ENCODE results near the gene CDS2.
"Not testable (repeated sequence)": the region's sequence is repeated elsewhere in the genome, so short reads cannot be mapped to it uniquely, and the experiment has no call there.

The CDS2 gene

DNA sequence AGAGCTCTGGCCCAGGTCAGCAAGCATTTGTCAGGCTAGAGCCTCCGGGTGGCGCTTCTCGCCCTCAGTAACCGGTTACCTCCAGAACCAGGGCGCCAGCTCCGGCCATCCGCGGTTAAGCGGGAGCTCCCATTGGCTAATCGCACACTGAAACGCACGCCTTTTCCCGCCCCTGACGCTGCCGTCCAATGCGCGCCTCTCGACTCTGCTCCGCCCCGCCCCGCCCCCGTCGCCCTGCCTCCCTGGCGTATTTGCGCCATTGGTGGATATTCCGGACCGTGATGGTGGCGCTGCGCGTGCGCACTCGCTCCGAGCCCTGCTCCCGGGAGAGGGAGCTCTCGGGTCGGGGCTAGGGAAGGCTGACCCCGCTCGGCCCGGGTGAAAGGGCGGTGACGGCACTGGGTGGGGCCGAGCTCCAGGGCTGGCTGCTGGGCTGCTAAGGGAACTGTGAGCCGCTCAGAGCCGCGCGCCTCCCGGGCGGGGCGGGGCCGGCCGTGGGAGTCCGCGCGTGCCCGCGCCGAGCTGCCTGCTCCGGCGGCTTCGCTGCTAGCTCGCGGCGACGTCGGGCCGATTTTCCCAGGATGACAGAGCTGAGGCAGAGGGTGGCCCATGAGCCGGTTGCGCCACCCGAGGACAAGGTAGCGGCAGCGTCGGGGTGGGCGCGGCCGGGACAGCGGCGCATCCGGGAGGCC, at the start of gene CDS2:
Gene CDS2, plus strand, starts transcription at position 497 of the 692 bp plus-strand sequence. Its CDS starts 85 bp downstream, at position 582.
- DNase-seq = peak; percentile 100

DNA sequence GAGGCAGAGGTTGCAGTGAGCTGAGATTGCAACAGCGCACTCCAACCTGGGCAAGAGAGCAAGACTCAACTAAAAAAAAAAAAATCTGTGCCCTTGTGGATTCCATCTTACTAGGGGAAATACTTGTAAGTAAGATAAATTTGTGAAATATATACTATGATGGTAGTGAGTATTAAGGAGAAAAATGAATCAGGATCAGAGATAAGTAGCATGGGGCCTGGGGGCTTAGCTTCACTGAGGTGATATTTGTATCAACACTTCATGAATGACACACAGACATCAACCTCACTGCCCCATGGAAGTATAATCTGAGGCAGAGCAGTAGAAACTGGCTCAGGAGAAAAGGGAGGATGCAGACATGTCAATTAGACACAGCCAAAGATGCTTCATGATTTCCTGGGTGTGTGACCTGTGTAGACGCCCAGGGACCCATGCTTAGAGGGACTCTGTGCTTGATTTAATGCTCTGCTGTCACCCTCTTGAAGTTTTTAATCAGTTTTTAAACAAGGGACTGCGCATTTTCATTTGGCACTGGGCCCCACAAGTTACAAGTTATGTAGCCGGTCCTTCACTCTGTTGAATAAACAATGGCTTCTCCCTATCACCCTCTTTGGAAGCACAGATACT, 48.9 kb upstream of the CDS2 start:
- DNase-seq = peak; percentile 51

DNA sequence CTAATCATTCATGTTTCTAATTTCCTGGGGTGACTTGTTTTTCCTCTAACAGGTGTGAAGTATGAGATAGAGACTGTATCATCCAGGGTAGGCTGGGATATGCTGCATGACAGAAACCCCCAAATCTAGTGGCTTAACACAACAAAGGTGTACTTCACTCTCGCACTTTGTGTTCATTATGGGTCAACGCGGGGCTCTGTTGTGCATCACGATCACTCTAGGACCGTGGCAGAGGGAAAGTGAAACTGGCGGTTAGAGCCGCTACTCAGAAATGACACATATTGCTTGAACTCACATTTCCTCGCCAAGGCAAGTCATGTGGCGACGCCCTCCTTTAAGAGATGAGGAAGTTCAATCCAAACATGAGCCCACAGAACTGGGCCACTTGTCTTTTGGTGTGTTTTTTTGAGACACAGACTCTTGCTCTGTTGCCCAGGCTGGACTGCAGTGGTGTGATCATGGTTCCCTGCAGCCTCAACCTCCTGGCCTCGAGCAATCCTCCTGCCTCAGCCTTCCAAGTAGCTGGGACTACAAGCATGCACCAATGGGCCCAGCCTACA, 48.3 kb upstream of the CDS2 start:
- DNase-seq = peak; percentile 96

DNA sequence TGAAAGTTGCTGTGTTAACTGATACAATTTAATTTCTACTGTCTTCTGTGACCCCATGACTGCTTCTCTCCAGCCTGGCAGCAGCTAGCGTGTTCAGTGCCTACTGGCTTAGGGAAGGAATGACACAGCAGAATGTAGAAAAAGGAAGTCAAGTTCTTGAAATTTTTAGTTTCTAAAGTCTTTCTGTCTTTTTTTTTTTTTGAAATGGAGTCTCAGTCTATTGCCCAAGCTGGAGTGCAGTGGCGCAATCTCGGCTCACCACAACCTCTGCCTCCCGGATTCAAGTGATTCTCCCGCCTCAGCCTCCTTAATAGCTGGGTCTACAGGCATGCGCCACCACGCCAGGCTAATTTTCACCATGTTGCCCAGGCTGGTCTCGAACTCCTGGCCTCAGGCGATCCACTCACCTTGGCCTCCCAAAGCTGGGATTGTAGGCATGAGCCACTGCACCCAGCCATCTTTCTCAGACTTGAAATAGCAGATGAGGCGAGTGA, 46.4 kb upstream of the CDS2 start:
- peak; percentile 78 for DNase-seq

DNA sequence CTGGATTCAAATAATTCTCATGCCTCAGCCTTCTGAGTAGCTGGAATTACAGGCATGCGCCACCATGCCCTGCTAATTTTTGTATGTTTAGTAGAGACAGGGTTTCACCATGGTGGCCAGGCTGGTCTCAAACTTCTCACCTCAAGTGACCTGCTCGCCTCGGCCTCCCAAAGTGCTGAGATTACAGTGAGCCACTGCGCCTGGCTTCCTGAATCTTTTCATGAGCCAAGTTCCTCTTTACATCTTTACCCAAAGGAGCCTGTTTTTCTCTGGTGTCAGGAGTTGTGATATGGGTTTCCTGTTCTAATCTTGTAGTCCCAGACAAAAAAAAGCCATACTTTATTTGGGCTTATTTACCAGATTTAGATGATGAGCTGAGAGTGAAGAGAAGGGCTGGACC, 41.4 kb upstream of the CDS2 start:
- no peak for DNase-seq

DNA sequence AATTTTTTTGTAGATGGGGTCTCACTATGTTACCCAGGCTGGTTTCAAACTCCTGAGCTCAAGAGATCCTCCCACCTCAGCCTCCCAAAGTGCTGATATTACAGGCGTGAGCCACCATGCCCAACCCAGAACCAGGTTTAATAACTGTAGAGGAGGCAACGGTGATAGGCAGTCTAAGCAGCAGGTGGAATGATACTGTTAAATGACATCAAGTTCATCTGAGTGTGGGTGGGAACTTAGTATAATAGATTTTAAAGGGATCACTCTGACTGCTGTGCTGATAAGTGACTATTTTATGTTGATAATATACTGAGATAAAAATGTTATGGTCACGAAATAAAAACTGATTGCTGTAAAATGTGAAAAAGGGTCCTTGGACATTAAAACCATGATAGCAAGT, 38.1 kb upstream of the CDS2 start:
- DNase-seq = no peak

DNA sequence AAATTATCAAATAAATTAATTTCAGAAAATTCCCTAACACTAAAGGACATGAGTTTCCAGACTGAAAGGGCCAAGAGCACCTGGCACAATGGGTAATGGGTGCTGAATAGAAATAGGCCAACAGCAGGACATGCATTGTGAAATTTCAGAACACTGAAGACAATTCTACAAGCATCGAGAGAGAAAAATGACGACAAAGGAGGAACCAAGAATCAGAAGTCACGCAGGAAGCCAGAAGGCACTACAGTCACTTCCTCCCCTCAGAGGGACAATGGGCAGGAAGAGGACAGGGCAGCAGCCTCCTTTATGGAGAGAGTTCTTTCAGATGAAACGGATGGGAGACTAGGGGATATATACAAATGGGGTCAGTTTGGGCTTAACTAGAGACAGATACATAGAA, 36.6 kb upstream of the CDS2 start:
- peak; percentile 40 for DNase-seq

DNA sequence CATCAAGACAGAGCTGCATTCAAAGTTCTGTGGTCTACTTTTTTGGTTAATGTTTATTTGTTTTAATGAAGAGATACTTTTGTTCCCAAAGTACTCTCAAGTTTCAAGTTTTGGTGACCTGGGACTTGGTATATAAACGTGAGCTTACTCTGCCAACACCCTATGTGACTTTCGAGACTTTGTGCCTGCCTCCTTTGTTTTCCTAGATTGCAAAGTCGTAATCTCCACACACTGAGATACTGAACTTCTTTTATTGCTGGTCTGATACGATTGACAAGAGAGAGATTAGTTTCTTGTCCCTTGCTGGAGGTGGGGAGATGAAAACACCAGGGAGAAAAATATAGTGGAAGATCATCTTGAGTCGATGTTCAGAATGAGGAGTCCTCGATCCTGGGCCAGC, 34.9 kb upstream of the CDS2 start:
- no peak for DNase-seq

DNA sequence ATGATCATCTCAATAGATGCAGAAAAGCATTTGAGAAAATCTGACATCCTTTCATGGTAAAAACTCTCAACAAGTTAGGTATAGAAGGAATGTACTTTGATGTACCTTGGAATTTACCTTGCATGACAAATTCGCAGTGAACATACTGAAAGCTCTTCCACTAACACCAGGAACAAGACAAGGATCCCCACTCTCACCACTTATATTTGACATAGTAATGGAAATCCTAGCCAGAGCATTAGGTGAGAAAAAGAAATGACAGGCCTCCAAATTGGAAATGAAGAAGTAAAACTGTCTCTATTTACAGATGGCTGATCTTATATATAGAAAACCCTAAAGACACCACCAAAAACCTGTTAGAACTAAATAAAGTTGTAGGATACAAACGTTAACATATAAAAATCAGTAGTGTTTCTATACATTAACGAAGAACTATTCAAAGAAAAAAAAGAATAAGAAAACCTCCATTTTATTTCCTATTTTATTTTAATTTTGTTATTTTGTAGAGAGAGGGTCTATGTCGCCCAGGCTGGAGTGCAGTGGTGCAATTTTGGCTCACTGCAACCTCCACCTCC, 34.0 kb upstream of the CDS2 start:
- DNase-seq = no peak

DNA sequence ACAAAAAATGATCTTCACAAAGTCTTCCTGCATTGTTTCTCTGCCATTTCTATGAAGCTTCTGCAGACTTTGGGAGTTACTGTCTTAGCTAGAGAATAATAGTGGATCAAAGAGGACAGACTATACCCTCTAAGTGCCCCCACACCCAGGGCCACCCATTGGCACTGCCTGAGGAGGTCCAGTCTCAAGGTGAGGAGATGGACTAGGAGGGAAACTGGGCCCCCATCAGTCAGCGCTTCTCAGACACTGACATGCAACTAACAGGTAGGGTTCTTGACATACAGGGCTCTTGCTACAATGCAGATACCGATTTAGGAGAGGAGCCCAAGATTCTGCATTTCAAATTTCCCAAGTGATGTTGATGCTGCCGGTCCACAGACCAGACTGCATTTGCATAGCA, 31.4 kb upstream of the CDS2 start:
- no peak for DNase-seq

DNA sequence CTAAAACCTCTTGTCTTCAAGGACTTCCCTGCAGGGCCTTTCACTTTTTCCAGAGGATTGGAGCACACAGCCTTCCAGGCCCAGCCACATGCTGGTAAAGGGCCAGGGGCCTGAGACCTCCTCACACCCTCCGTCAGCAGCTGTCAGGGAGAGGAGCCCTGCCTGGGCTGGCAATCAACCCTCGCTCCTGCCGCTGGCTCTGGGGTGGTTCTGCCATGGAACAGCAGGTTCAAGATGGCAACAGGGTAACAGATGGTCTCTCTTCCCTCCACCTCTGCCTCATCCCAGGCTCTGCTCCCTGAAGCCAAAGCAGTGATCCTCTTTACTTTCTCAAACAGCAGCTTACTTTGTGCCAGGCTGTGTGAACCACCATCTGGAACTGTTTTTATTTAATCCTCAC, 30.9 kb upstream of the CDS2 start:
- no peak for DNase-seq

DNA sequence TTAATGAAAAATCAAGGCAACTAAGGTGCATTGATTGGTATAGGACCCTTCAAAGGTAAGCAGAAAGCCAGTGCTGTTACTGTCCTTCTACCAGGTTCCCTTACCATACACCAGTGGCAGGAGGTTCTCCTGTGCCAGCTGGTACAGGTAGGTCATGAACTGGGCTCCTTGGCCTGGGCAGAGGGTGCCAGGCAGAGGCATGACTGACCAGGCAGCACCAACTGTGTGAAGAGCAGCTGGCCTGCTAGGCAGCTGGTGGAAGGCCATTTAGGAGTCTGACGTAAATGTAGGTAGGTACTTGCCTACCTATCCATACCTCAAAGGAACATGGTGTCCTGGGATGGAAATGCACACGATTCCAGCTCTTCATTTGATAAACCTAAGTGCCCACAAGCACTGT, 30.3 kb upstream of the CDS2 start:
- DNase-seq = no peak

DNA sequence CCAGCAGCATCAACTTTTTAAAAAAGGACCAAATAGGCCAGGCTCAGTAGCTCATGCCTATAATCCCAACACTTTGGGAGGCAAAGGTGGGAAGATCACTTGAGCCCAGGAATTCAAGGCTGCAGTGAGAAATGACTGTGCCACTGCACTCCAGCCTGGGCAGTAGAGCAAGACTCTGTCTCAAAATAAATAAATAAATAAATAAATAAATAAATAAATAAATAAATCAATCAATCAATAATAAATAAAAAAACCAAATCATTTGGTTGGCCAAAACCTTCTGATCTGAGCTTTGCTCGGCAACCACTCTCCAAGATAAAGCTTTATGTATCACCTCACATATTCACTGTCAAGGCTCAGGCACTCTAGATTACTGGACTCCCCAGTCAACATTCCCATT, 27.8 kb upstream of the CDS2 start:
- not testable (repeated sequence) for DNase-seq

DNA sequence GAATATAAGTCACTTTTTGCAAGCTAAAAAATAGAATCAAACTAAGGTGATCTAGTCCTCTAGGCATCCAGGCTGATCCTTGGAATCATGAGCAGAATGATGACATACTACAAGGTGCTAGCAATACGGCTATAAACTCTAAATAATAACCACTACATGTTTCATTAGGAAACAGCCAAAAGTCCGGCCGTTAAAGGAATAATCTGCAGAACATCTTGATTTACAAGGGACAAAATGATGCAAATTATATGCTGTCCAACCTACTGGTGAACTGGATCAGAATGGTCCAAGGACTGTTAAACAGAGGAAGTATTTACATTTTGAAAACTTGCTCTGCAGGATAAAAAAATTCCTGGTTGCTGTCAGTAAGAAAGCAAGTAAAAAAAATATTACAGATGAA, 26.9 kb upstream of the CDS2 start:
- not testable (repeated sequence) for DNase-seq

DNA sequence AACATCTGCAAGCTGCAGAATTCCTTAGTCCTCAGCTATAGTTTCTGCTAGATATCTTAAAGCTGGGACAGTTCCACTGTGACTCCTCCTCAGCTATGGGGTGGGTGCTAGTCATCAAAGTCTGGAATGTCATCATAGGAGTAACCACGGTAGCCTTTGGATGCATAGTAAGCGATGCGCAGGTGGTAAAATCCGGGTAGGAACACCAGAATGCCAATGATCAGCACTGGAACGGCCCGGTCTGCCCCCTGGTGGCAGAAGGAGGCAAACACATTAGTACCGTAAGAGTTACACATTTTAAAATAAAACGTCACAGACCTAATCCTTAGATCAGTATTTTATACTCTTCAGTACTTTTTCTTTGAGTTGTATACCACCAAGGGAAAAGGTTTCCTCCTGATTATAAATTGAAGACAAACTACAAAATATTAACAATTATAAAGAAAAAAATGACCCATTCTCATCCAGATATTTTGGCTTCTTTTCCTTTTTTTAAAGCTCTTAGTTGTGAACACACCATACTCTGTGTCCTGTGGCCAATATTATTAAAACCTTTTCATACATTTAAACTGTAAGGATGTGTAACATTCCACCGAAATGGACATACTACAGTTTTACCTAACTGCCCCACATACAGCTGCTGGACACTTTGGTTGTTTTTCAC, 26.0 kb upstream of the CDS2 start:
- DNase-seq = peak; percentile 73

DNA sequence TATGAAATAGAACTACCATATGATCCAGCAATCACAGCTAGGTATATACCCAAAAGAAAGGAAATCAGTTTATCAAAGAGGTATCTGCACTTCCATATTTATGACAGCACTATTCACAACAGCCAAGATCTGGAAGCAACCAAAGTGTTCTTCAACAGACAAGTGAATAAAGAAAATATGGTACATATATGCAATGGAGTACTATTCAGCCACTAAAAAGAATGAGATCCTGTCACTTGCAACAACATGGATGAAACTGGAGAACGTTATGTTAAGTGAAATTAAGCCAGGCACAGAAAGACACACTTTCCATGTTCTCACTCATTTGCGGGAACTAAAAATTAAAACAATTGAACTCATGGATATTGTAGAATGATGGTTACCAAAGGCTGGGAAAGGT, 22.3 kb upstream of the CDS2 start:
- no peak for DNase-seq

DNA sequence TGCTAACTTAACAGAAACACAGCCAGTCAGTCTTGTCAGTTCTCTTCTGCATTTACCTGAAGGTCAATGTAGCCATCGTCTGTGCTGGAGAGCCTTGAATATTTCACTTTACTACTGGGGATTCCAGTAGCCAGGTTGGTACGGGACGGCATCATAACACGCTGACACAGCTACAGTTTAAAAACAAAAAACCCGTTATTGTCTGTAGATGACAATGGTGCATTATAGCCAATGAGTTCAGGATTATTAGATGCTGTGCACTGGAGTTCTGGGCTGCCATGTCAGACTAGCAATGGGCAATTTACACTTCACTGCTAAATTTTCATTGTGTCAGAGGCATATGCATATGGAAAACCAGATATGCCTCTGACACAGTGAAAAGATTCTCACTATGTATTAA, 17.5 kb upstream of the CDS2 start:
- no peak for DNase-seq

DNA sequence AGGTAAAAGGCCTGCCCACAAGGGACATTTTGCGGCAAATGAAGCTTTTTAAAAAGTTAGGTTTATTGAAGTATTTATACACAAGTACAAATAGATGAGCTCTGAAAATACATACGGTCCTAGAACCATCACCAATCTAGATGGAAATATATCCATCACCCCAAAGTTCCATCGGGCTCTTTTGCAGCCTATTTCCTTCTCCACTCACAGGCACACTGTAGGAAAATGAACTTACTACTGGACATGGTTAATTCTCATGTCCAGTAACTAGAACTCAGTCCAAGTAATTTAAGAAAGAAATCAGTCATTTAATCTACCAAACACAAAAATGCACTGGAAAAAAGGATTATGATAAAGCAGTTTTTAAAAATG, 13.2 kb upstream of the CDS2 start:
- no peak for DNase-seq

DNA sequence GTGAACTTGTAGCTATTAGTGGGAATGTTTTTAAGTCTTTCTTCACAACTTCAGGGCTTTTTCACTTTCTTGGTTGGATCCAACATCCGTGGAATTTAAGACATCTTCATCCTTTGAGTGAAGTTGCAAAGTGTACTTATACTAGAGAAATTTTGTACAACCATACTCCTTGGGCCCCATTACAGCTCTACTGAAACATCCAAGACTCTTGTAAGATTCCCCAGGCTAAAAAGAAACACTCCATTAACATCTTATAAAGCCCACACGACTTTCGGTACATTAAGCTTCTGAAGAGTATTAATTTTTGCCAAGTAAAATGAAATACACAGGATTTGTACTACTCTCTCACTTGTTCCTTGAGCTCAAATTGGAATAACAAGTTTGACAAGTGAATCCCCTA, 12.4 kb upstream of the CDS2 start:
- DNase-seq = no peak

DNA sequence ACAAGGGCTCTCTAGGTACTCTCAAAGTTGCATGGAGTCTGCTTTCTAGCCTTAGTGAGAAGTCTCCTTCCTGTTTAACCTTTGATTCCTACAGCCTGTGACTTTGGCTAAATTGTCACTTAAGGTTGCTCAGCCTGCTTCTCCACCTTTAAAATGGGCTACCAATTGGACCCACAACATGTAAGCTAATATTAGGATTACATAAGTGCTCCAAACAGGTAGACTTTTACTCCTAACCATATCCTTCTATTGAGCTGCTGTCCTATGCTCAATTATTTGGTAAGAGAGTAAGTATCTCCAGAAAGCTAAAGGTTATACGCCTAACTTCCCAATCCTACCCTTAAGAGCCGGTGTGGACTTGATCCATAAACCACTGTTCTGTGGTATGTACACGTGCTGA, 9.9 kb upstream of the CDS2 start:
- no peak for DNase-seq

DNA sequence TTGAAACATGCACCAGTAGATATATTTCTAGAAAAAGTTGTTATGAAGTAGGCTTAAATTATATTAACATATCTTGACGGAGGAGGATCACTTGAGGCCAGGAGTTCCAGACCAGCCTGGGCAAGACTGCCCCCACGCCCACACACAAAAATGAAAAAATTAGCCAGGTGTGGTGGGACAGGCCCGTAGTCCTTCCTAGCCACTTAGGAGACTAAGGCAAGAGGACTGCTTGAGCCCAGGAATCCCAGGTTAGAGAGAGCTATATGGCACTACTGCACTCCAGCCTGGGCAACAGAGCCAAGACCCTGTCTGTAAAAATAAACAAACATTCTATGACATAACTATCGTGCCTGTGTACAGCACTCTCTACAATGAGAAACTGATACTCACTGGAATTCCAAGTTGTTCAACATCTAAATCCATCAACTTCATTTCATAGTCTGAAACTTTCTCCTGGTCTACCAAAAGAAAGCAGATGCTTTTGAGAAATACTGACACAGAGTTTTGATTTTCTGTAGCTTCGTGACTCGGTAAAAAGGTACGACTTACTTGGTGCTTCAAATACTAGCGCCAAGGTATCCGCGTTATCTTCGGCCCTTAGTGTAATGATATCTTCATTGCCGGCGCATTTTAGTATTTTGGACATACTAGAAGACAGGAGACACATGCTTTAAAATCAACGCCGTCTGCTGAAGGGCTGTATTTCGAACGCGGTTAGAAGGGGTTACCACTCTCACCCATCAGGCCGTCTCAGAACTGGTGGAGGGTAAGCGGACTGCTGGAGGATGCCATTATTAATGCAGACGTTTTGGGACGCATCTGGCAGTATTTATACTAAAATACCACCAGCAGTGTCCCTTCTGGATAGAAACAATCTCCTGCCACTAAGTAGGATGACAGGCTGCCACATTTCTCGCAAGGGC, 8.3 kb upstream of the CDS2 start:
- peak; percentile 23 for DNase-seq

DNA sequence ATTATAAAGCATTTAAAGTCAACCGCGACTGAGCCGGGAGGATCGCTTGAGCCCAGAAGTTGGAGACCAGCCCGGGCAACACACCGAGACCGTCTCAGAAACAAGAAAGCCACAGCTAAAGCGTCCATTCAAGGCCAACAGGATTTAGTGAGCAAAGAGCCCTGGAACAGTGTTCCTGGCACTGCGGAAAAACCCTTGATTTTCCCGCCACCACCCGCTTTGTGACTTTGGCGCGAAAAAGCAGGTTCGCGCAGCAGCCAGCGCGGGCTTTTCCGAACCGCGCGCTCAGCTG, 7.7 kb upstream of the CDS2 start:
- no peak for DNase-seq
